ENCODE data around the gene C1QTNF1. TPM values are rescaled to one million over a fixed set of nuclear protein-coding genes. Genes with fewer than 3 reads are reported as not detected.

C1QTNF1 gene
- total RNA-seq, 1 experiment from 2014 or later = 4.0 TPM

DNA sequence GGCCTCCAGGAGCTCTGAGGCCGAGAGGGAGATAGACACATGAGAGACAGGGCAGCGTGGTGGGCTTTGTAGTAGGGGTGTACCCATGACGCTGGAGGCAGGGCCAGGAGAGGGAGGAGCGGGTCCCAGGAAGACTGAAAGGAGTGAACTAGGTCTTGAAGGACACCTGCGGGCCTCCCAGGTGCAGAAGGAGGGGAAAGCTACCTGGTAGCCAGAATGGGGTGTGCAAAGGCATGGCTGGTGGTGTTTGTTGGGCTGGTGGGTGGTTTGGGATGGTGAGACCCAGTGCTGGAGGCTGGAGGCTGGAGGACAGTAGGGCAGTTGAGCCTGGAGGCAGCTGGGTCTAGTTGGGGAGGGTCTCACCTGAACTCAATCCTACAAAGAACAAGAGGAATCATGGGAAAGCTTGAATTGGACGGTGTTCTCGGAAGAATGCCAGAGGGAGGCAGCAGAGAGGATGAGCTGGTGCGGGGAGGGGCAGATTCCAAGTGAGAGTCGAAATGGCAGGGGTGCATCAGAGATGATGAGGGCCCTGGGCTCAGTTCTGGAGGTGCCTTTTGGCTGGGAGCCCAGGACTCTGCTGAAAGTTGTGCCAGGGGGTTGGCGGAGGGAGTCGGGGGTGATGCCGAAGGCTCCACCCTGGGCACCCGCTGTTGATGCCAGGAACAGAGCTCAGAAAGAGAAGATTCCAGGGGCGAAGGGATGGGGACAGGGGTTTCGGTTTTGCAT, 21.2 kb downstream of the C1QTNF1 start:
- no peak overlapping the region for H3K4me3 ChIP-seq (replicated peaks in 1 of 2; ENCODE audit: low read depth in 1 of 2, low read length in 2 of 2)
- H3K4me2 ChIP-seq (ENCODE audit: low read length) = no peak overlapping the region
- CTCF ChIA-PET = interaction anchor here (0.6 to 3.2 kb wide), 26 partner anchors 9 to 664 kb away, joined by 3 to 44 read pairs (median 6); partner anchors contain the start of gene ENGASE
- POLR2A ChIA-PET = interaction anchor here (1.0 to 1.6 kb wide), 2 partner anchors 8 to 18 kb away, joined by 3 read pairs; no protein-coding TSS in a partner anchor
- no peak overlapping the region for H2AFZ ChIP-seq (ENCODE audit: low read depth, low read length, poor library complexity, severe bottlenecking)
- H3K9me2 ChIP-seq (ENCODE audit: insufficient read depth) = no peaks in the 10 kb centered on the region
- peaks cover 0 to 13% of the 10 kb centered on the region in 2 experiments; a peak in 3 of 4 replicates for H3K4me1 ChIP-seq (ENCODE audit: control insufficient read depth in 1 of 2, insufficient read depth in 2 of 2, low read length in 2 of 2)
- BruUV-seq (replicated peaks) = no TSS peak
- no peaks in the 10 kb centered on the region for H4K20me1 ChIP-seq (ENCODE audit: insufficient read depth)
- no peak for TF ChIP-seq EZH2 (IDR thresholded peaks at IDR 0.05)
- TF ChIP-seq YY1 (IDR thresholded peaks at IDR 0.05; ENCODE audit: extremely low read depth, insufficient replicate concordance, low read depth, low read length) = no peak
- no peak for TF ChIP-seq EGR1 (IDR thresholded peaks at IDR 0.05; ENCODE audit: low read depth)
- no peak for TF ChIP-seq CEBPB (IDR thresholded peaks at IDR 0.05; ENCODE audit: low read depth)
- no peak for TF ChIP-seq EZH2phosphoT487 (IDR thresholded peaks at IDR 0.05; ENCODE audit: borderline replicate concordance)
- no peak for TF ChIP-seq SRF (IDR thresholded peaks at IDR 0.05; ENCODE audit: low read depth)
- no peak for TF ChIP-seq SP1 (IDR thresholded peaks at IDR 0.05; ENCODE audit: low read depth)
- TF ChIP-seq ZFX (IDR thresholded peaks at IDR 0.05) = no peak
- TF ChIP-seq FOSL1 (IDR thresholded peaks at IDR 0.05; ENCODE audit: low read depth) = no peak
- no peak for TF ChIP-seq POLR2AphosphoS5 (IDR thresholded peaks at IDR 0.05; ENCODE audit: low read depth, low read length)
- TF ChIP-seq, protein P1, sequence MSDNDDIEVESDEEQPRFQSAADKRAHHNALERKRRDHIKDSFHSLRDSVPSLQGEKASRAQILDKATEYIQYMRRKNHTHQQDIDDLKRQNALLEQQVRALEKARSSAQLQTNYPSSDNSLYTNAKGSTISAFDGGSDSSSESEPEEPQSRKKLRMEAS (IDR thresholded peaks at IDR 0.05) = no peak
- TF ChIP-seq POLR2A (IDR thresholded peaks at IDR 0.05; ENCODE audit: borderline replicate concordance, extremely low read depth, insufficient read depth, insufficient read length) = no peak
- no peak for TF ChIP-seq ZNF274 (IDR thresholded peaks at IDR 0.05; ENCODE audit: low read depth, low read length)
- TF ChIP-seq ELF1 (IDR thresholded peaks at IDR 0.05; ENCODE audit: borderline replicate concordance, low read depth) = no peak
- no peak overlapping the region for H3K27ac ChIP-seq (ENCODE audit: low read depth, low read length)
- no peak overlapping the region for H3K9ac ChIP-seq (ENCODE audit: low read length)
- intact Hi-C loops (cut with micrococcal nuclease) = no loop called here
- H3K79me2 ChIP-seq (ENCODE audit: insufficient read depth, low read length) = no peaks in the 10 kb centered on the region
- no peaks in the 10 kb centered on the region for H3K9me3 ChIP-seq (ENCODE audit: control insufficient read depth in 1 of 2, insufficient read depth in 1 of 2, low read depth in 1 of 2, low read length in 2 of 2)
- H3K27me3 ChIP-seq (ENCODE audit: insufficient read depth, low read length) = no peaks in the 10 kb centered on the region
- no peaks in the 10 kb centered on the region for H3K36me3 ChIP-seq (ENCODE audit: control insufficient read depth in 1 of 2, insufficient read depth in 2 of 2, low read length in 2 of 2)
- ATAC-seq = peak; percentile 1; the same call in 1 of the 2 replicates
- DNase-seq (ENCODE audit: low read depth, low spot score) = no peak
- RAD21 ChIA-PET (ENCODE audit: low non-redundant PET in 1 of 2, low total read pairs in 2 of 2, uncharacterized antibody in 2 of 2, unreplicated experiment in 2 of 2) = interaction anchor here (0.8 to 1.2 kb wide), 4 partner anchors 25 to 343 kb away, joined by 3 to 4 read pairs (median 3); no protein-coding TSS in a partner anchor

Measured in HCT116 (cell line).